KMS-11 (cell line): Measurements from ENCODE around the gene KPNA4.
A peak's percentile ranks its signal among the peaks of the same experiment; 100 is the strongest.

Experiments
- H2AFZ ChIP-seq: fragments of 200-600 bp; sonication (generic); 2 replicates; pipeline ENCODE4 v1.6.1; 2016; ENCODE audit warnings: antibody characterized with exemption, mixed run types, low read depth
- H3K27ac ChIP-seq: fragments of 200-600 bp; sonication (generic); 2 replicates; pipeline ENCODE4 v1.6.1; 2016; ENCODE audit warnings: mild to moderate bottlenecking, mixed run types
- H3K27me3 ChIP-seq: fragments of 200-600 bp; sonication (generic); 2 replicates; pipeline ENCODE4 v1.6.1; 2017; ENCODE audit warnings: mild to moderate bottlenecking, low read depth, mixed run types, moderate library complexity; ENCODE audit not compliant: insufficient read depth
- H3K36me3 ChIP-seq: fragments of 200-600 bp; sonication (generic); 2 replicates; pipeline ENCODE4 v1.6.1; 2017; ENCODE audit warnings: mild to moderate bottlenecking, mixed run types; ENCODE audit not compliant: insufficient read depth
- H3K4me1 ChIP-seq: fragments of 200-600 bp; sonication (generic); 2 replicates; pipeline ENCODE4 v1.6.1; 2016; ENCODE audit warnings: mild to moderate bottlenecking, low read depth, mixed run types; ENCODE audit not compliant: poor library complexity, severe bottlenecking
- H3K4me2 ChIP-seq: fragments of 200-600 bp; sonication (generic); 2 replicates; pipeline ENCODE4 v1.7.0; 2016; ENCODE audit warnings: mild to moderate bottlenecking, mixed run types
- H3K4me3 ChIP-seq: fragments of 200-600 bp; sonication (generic); IDR thresholded peaks from 2 replicates; pipeline ENCODE4 v1.6.1; 2017; ENCODE audit warnings: low read depth, low read length, mixed read lengths; ENCODE audit not compliant: insufficient read depth
- H3K79me2 ChIP-seq: fragments of 200-600 bp; sonication (generic); 2 replicates; pipeline ENCODE4 v1.6.1; 2016; ENCODE audit warnings: low read depth, mixed run types; ENCODE audit not compliant: insufficient read depth
- H3K9ac ChIP-seq: fragments of 200-600 bp; sonication (generic); 2 replicates; pipeline ENCODE4 v1.6.1; 2016; ENCODE audit warnings: mild to moderate bottlenecking, mixed run types
- H4K20me1 ChIP-seq: fragments of 200-600 bp; sonication (generic); 2 replicates; pipeline ENCODE4 v1.6.1; 2016; ENCODE audit warnings: mild to moderate bottlenecking, mixed run types; ENCODE audit not compliant: insufficient read depth
- CTCF ChIP-seq: fragments of 200-600 bp; sonication (generic); conservative IDR thresholded peaks from 2 replicates; pipeline ENCODE4 v1.6.1; 2017; ENCODE audit warnings: low read depth, mild to moderate bottlenecking, antibody characterized with exemption, low read length, moderate library complexity, mixed read lengths

Gene KPNA4

GRCh38 chr3:160565442-160566403 lies at the start of gene KPNA4:
TSS of gene KPNA4 (minus strand) at chr3:160565571. CDS start at chr3:160565282, 289 bp downstream.
- H3K4me1 ChIP-seq: peaks cover 41% of the 10 kb centered on the region
- H3K9ac ChIP-seq: peak within 1 kb of the TSS; percentile 91
- H3K4me3 ChIP-seq: peak within 1 kb of the TSS; percentile 96
- peak within 1 kb of the TSS; percentile 91 for H3K4me2 ChIP-seq
- peaks cover 12% of the 10 kb centered on the region; the same call in 1 of the 2 replicates for H4K20me1 ChIP-seq
- H2AFZ ChIP-seq: peak within 1 kb of the TSS; percentile 92
- no peaks in the 10 kb centered on the region for H3K36me3 ChIP-seq
- H3K27ac ChIP-seq: peak within 1 kb of the TSS; percentile 89
- H3K79me2 ChIP-seq: peaks cover 52% of the 10 kb centered on the region
- H3K27me3 ChIP-seq: no peaks in the 10 kb centered on the region
- no peak for TF ChIP-seq CTCF

GRCh38 chr3:160613661-160614060 lies 48.3 kb upstream of the KPNA4 start:
- Histone ChIP-seq H3K27me3 (no peaks in the 10 kb centered on the region), H3K9ac (no peak overlapping the region), H3K4me1 (no peaks in the 10 kb centered on the region), H4K20me1 (no peaks in the 10 kb centered on the region), H3K27ac (no peak overlapping the region), H3K36me3 (no peaks in the 10 kb centered on the region), H3K79me2 (no peaks in the 10 kb centered on the region), H2AFZ (no peak overlapping the region), H3K4me3 (no peak overlapping the region), H3K4me2 (no peak overlapping the region)
- no peak for TF ChIP-seq CTCF

GRCh38 chr3:160612386-160613075 lies 47.2 kb upstream of the KPNA4 start:
- Histone ChIP-seq H3K4me2 (no peak overlapping the region), H3K27ac (no peak overlapping the region), H4K20me1 (no peaks in the 10 kb centered on the region), H3K79me2 (no peaks in the 10 kb centered on the region), H3K4me1 (no peaks in the 10 kb centered on the region), H3K36me3 (no peaks in the 10 kb centered on the region), H3K27me3 (no peaks in the 10 kb centered on the region), H3K4me3 (no peak overlapping the region), H3K9ac (no peak overlapping the region), H2AFZ (no peak overlapping the region)
- TF ChIP-seq CTCF: no peak

GRCh38 chr3:160611141-160611540 lies 45.8 kb upstream of the KPNA4 start:
- Histone ChIP-seq H3K36me3 (no peaks in the 10 kb centered on the region), H3K4me2 (no peak overlapping the region), H2AFZ (no peak overlapping the region), H3K79me2 (no peaks in the 10 kb centered on the region), H3K27me3 (no peaks in the 10 kb centered on the region), H3K9ac (no peak overlapping the region), H3K4me3 (no peak overlapping the region), H3K27ac (no peak overlapping the region), H3K4me1 (no peaks in the 10 kb centered on the region), H4K20me1 (no peaks in the 10 kb centered on the region)
- no peak for TF ChIP-seq CTCF
